ENCODE data around the gene HIVEP2. TPM values are rescaled to one million over a fixed set of nuclear protein-coding genes. Genes with fewer than 3 reads are reported as not detected.

HIVEP2 gene
- total RNA-seq, 1 donor from 2014 or later, result 24.6 TPM

- TF ChIP-seq CTCF (IDR thresholded peaks at IDR 0.05; ENCODE audit: insufficient read depth, low read length, poor library complexity, severe bottlenecking), result no peak
- no peak overlapping the region for H3K4me3 ChIP-seq (ENCODE audit: low read depth, low read length)
- DNase-seq (ENCODE audit: low read depth), result no peak
- H3K27me3 ChIP-seq (ENCODE audit: control insufficient read depth, insufficient read depth, low read length), result no peaks in the 10 kb centered on the region
- H3K36me3 ChIP-seq (ENCODE audit: control insufficient read depth, insufficient read depth, low read length), result no peaks in the 10 kb centered on the region
Observed at GRCh38 chr6:142925575-142926110, 19.3 kb downstream of the HIVEP2 start.

DNA sequence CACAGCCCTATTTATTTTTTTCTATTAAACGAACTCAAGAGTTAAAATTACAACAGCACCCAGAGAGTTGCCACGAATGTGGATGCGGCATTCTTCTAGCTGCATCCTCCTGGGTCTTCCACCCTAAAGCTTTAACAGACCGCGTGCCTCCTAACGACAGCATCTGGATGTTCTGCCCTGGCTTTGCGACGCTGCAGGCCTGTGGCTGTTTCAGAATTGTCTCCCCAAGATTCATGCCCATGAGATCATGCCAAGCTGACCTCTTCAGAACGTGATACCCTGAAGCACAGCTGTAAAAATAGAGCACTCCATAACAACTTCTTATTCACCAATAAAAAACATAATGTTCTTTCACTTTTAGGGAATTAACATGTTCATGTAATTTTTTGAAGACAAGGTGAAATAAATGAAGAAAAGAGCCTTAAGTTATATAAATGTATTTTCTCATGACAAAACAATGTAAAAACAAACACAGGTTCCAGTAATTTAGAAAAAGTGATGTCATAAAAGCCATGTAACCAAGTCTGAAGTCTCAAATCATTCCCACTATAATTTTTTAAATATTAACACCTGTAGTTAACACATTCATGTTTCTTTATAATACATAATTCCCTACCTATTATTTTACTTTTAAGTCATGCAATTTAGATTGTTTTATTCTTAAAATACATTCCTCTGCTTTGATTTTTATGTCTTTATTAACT is 26.5 kb downstream of the HIVEP2 start:
- no peaks in the 10 kb centered on the region for H3K36me3 ChIP-seq (ENCODE audit: control insufficient read depth, insufficient read depth, low read length)
- TF ChIP-seq CTCF (IDR thresholded peaks at IDR 0.05; ENCODE audit: insufficient read depth, low read length, poor library complexity, severe bottlenecking), result no peak

DNA sequence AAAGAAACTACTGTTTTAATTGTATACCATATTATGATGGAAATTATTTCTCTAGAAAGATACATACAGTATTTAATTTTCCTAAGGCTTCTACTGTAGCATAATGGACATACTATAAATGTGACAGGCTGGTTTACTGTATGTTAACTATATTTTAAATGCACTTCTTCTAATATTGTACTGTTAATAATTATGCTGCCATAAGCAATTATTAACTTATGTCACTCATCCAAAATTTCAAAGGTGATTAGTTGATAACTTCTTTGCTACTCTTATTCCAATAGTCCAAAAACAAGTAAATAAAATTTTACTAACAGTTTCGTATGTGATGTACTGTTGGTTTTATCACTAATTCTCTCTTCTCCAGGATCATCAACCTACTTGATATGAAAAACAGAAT is 28.1 kb downstream of the HIVEP2 start:
- Histone ChIP-seq H3K36me3 (ENCODE audit: control insufficient read depth, insufficient read depth, low read length) (no peaks in the 10 kb centered on the region), H3K27me3 (ENCODE audit: control insufficient read depth, insufficient read depth, low read length) (no peaks in the 10 kb centered on the region), H3K4me3 (ENCODE audit: low read depth, low read length) (no peak overlapping the region)
- no peak for DNase-seq (ENCODE audit: low read depth)
- no peak for TF ChIP-seq CTCF (IDR thresholded peaks at IDR 0.05; ENCODE audit: insufficient read depth, low read length, poor library complexity, severe bottlenecking)

More for the DNA sequence above, 26.5 kb downstream of the HIVEP2 start:
- H3K27me3 ChIP-seq (ENCODE audit: control insufficient read depth, insufficient read depth, low read length), result no peaks in the 10 kb centered on the region
- no peak for DNase-seq (ENCODE audit: low read depth)
- H3K4me3 ChIP-seq (ENCODE audit: low read depth, low read length), result no peak overlapping the region

GRCh38 chr6:142914937-142915697 is 29.9 kb downstream of the HIVEP2 start:
- no peak overlapping the region for H3K4me3 ChIP-seq (ENCODE audit: low read depth, low read length)
- no peaks in the 10 kb centered on the region for H3K36me3 ChIP-seq (ENCODE audit: control insufficient read depth, insufficient read depth, low read length)
- no peak for TF ChIP-seq CTCF (IDR thresholded peaks at IDR 0.05; ENCODE audit: insufficient read depth, low read length, poor library complexity, severe bottlenecking)
- no peaks in the 10 kb centered on the region for H3K27me3 ChIP-seq (ENCODE audit: control insufficient read depth, insufficient read depth, low read length)
- DNase-seq (ENCODE audit: low read depth), result no peak

GRCh38 chr6:142914369-142914768 is 30.6 kb downstream of the HIVEP2 start:
- no peak for DNase-seq (ENCODE audit: low read depth)
- no peaks in the 10 kb centered on the region for H3K36me3 ChIP-seq (ENCODE audit: control insufficient read depth, insufficient read depth, low read length)
- no peak for TF ChIP-seq CTCF (IDR thresholded peaks at IDR 0.05; ENCODE audit: insufficient read depth, low read length, poor library complexity, severe bottlenecking)
- no peak overlapping the region for H3K4me3 ChIP-seq (ENCODE audit: low read depth, low read length)
- H3K27me3 ChIP-seq (ENCODE audit: control insufficient read depth, insufficient read depth, low read length), result no peaks in the 10 kb centered on the region
